Common myeloid progenitor, CD34-positive (primary cell): Measurements from ENCODE around the gene MTCL1.

Experiments used
- CTCF ChIA-PET: fragments of 350-600 bp; sonication (Branson Sonifier 250); formaldehyde crosslinking; loops from one replicate; lab custom pipeline; 2021; ENCODE audit warnings: antibody characterized with exemption; lab: Charles Lee
- POLR2A ChIA-PET: fragments of 350-600 bp; sonication (Branson Sonifier 250); formaldehyde crosslinking; loops from one replicate; lab custom pipeline; 2021; ENCODE audit warnings: antibody characterized with exemption; lab: Charles Lee
- DNase-seq, 3 donors: peaks; one replicate each; pipeline versions ENCODE4 v3.0.0 to v3.0.0-alpha.2; 2013
- H3K27ac ChIP-seq, 2 experiments: 1 replicate in 1 of 2; 2 replicates in 1 of 2; pipeline ENCODE4 v1.7.0; 2013; ENCODE audit warnings: inconsistent platforms in 2 of 2, low read length in 2 of 2, mild to moderate bottlenecking in 2 of 2, low read depth in 1 of 2, moderate library complexity in 1 of 2; ENCODE audit not compliant: severe bottlenecking in 2 of 2, insufficient read depth in 1 of 2, poor library complexity in 1 of 2
- H3K27me3 ChIP-seq, 5 experiments: replicated peaks in 2 of 5; 1 replicate in 3 of 5; 2 replicates in 2 of 5; pipeline versions ENCODE4 v1.6.1 to v1.7.0; 2013; ENCODE audit warnings: low read length in 4 of 5, mild to moderate bottlenecking in 2 of 5, moderate library complexity in 2 of 5, inconsistent platforms in 1 of 5; ENCODE audit not compliant: insufficient read depth in 5 of 5, control insufficient read depth in 4 of 5
- H3K36me3 ChIP-seq, 4 experiments: 1 replicate in 2 of 4; 2 replicates in 2 of 4; pipeline versions ENCODE4 v1.6.1 to v1.7.0; 2013; ENCODE audit warnings: low read length in 3 of 4, control low read depth in 1 of 4, mild to moderate bottlenecking in 1 of 4; ENCODE audit not compliant: control insufficient read depth in 4 of 4, insufficient read depth in 4 of 4
- H3K4me1 ChIP-seq, 4 experiments: 1 replicate in 3 of 4; 2 replicates in 1 of 4; pipeline versions ENCODE4 v1.6.1 to v1.7.1; 2013; ENCODE audit warnings: low read length in 3 of 4, mild to moderate bottlenecking in 3 of 4, control low read depth in 1 of 4, inconsistent platforms in 1 of 4, moderate library complexity in 1 of 4; ENCODE audit not compliant: control insufficient read depth in 4 of 4, insufficient read depth in 4 of 4; ENCODE audit errors: control extremely low read depth in 1 of 4
- H3K4me3 ChIP-seq, 7 experiments: 1 replicate in 4 of 7; 2 replicates in 3 of 7; pipeline versions ENCODE4 v1.5.1 to v1.7.0; 2013; ENCODE audit warnings: mild to moderate bottlenecking in 7 of 7, low read length in 6 of 7, moderate library complexity in 6 of 7, inconsistent platforms in 2 of 7, low read depth in 2 of 7, control low read depth in 1 of 7; ENCODE audit not compliant: insufficient read depth in 4 of 7, control insufficient read depth in 1 of 7; ENCODE audit errors: extremely low read depth in 1 of 7
- H3K9me3 ChIP-seq, 5 experiments: 1 replicate in 4 of 5; 2 replicates in 1 of 5; pipeline versions ENCODE4 v1.6.1 to v1.7.1; 2013; ENCODE audit warnings: low read length in 4 of 5, mild to moderate bottlenecking in 2 of 5, inconsistent platforms in 1 of 5, low read depth in 1 of 5, moderate library complexity in 1 of 5; ENCODE audit not compliant: control insufficient read depth in 4 of 5, insufficient read depth in 2 of 5; ENCODE audit errors: control extremely low read depth in 1 of 5
- WGBS: methylation state at CpG from one replicate; pipeline ENCODE4 v1.1.5; 2013; ENCODE audit not compliant: insufficient coverage; 5-methylcytosine and 5-hydroxymethylcytosine counted together

The MTCL1 gene

GRCh38 chr18:8866679-8867078, 161.3 kb downstream of the MTCL1 start:
- H3K4me1 ChIP-seq = no peaks in the 10 kb centered on the region
- H3K4me3 ChIP-seq = no peak overlapping the region
- H3K27me3 ChIP-seq = peaks cover 0 to 2% (median 0%) of the 10 kb centered on the region in 5 experiments
- POLR2A ChIA-PET = no interaction called here
- H3K27ac ChIP-seq = no peak overlapping the region
- DNase-seq = no peak
- no peaks in the 10 kb centered on the region for H3K36me3 ChIP-seq
- CTCF ChIA-PET = no interaction called here
- WGBS = 80% methylated on average over 1 of the region's 1 CpG
- peaks cover 0 to 2% (median 0%) of the 10 kb centered on the region in 5 experiments for H3K9me3 ChIP-seq

GRCh38 chr18:8868276-8868675, 162.9 kb downstream of the MTCL1 start:
- no peak for DNase-seq
- H3K4me3 ChIP-seq = no peak overlapping the region
- ChIA-PET POLR2A (no interaction called here), CTCF (no interaction called here)
- H3K36me3 ChIP-seq = no peaks in the 10 kb centered on the region
- H3K27ac ChIP-seq = no peak overlapping the region
- no peaks in the 10 kb centered on the region for H3K4me1 ChIP-seq
- peaks cover 0 to 2% (median 0%) of the 10 kb centered on the region in 5 experiments for H3K9me3 ChIP-seq
- peaks cover 0 to 2% (median 0%) of the 10 kb centered on the region in 5 experiments for H3K27me3 ChIP-seq
- WGBS = 85% methylated on average over 4 of the region's 4 CpGs

GRCh38 chr18:8868779-8869415, 163.5 kb downstream of the MTCL1 start:
- no peaks in the 10 kb centered on the region for H3K4me1 ChIP-seq
- no peak overlapping the region for H3K4me3 ChIP-seq
- CTCF ChIA-PET = no interaction called here
- peaks cover 0 to 2% (median 0%) of the 10 kb centered on the region in 5 experiments for H3K9me3 ChIP-seq
- peaks cover 0 to 4% (median 0%) of the 10 kb centered on the region in 5 experiments for H3K27me3 ChIP-seq
- no peak for DNase-seq
- H3K27ac ChIP-seq = no peak overlapping the region
- POLR2A ChIA-PET = no interaction called here
- 100% methylated on average over 1 of the region's 2 CpGs for WGBS
- H3K36me3 ChIP-seq = no peaks in the 10 kb centered on the region

- Histone ChIP-seq H3K36me3 (no peaks in the 10 kb centered on the region), H3K4me1 (no peaks in the 10 kb centered on the region), H3K27me3 (peaks cover 0 to 4% (median 0%) of the 10 kb centered on the region in 5 experiments), H3K4me3 (no peak overlapping the region), H3K9me3 (peaks cover 0 to 2% (median 0%) of the 10 kb centered on the region in 5 experiments), H3K27ac (no peak overlapping the region)
- 96% methylated on average over 5 of the region's 5 CpGs for WGBS
- DNase-seq = no peak
- ChIA-PET CTCF (no interaction called here), POLR2A (no interaction called here)
These were observed 164.3 kb downstream of the MTCL1 start for GRCh38 chr18:8869696-8870095.

- Histone ChIP-seq H3K36me3 (no peaks in the 10 kb centered on the region), H3K27ac (no peak overlapping the region)
- CTCF ChIA-PET = no interaction called here
These were observed 165.2 kb downstream of the MTCL1 start for GRCh38 chr18:8870528-8870927.

GRCh38 chr18:8871489-8871888, 166.1 kb downstream of the MTCL1 start:
- WGBS = no CpG with 5 or more reads among the region's 1 CpG
- Histone ChIP-seq H3K9me3 (no peaks in the 10 kb centered on the region), H3K4me3 (no peak overlapping the region), H3K36me3 (no peaks in the 10 kb centered on the region), H3K4me1 (no peaks in the 10 kb centered on the region), H3K27me3 (peaks cover 0 to 5% (median 2%) of the 10 kb centered on the region in 5 experiments), H3K27ac (no peak overlapping the region)
- DNase-seq = no peak
- ChIA-PET POLR2A (no interaction called here), CTCF (no interaction called here)

More at GRCh38 chr18:8870528-8870927, 165.2 kb downstream of the MTCL1 start:
- 89% methylated on average over 4 of the region's 5 CpGs for WGBS
- H3K4me1 ChIP-seq = no peaks in the 10 kb centered on the region
- no peak for DNase-seq
- peaks cover 0 to 2% (median 0%) of the 10 kb centered on the region in 5 experiments for H3K9me3 ChIP-seq
- H3K27me3 ChIP-seq = peaks cover 0 to 4% (median 2%) of the 10 kb centered on the region in 5 experiments
- POLR2A ChIA-PET = no interaction called here
- H3K4me3 ChIP-seq = no peak overlapping the region

GRCh38 chr18:8874872-8875271, 169.5 kb downstream of the MTCL1 start:
- H3K36me3 ChIP-seq = no peaks in the 10 kb centered on the region
- H3K9me3 ChIP-seq = no peaks in the 10 kb centered on the region
- H3K27me3 ChIP-seq = peaks cover 0 to 5% (median 2%) of the 10 kb centered on the region in 5 experiments
- no peak overlapping the region for H3K27ac ChIP-seq
- POLR2A ChIA-PET = interaction anchor here (0.6 kb wide), 1 partner anchor 1558 kb away, joined by 3 read pairs; no protein-coding TSS in a partner anchor
- WGBS = 72% methylated on average over 5 of the region's 7 CpGs
- H3K4me1 ChIP-seq = no peaks in the 10 kb centered on the region
- H3K4me3 ChIP-seq = no peak overlapping the region
- DNase-seq = peak in 1 of 3 donors; percentile 20
- CTCF ChIA-PET = no interaction called here
